AG04450 (cell line): Measurements from ENCODE around the gene NPL. TPM values are rescaled to one million over a fixed set of nuclear protein-coding genes. Genes with fewer than 3 reads are reported as not detected.
A peak's percentile ranks its signal among the peaks of the same experiment; 100 is the strongest.

Experiments used
- CTCF ChIA-PET: fragments of 300-600, 350-600 bp; formaldehyde crosslinking; extraction: SDS; loops from one replicate; lab custom pipeline; 2022; ENCODE audit warnings: antibody characterized with exemption, inconsistent platforms; lab: Charles Lee
- POLR2A ChIA-PET: fragments of 350-600 bp; formaldehyde crosslinking; extraction: SDS; loops from one replicate; lab custom pipeline; 2021; ENCODE audit warnings: antibody characterized with exemption, inconsistent platforms; lab: Yijun Ruan, JAX
- DNase-seq: peaks from one replicate; pipeline ENCODE4 v3.0.0-alpha.2; 2011; ENCODE audit warnings: low read depth, low spot score
- H3K27ac ChIP-seq: one replicate; pipeline ENCODE4 v1.5.1; 2012; ENCODE audit warnings: low read depth, low read length, control low read depth
- H3K27me3 ChIP-seq: one replicate; pipeline ENCODE4 v1.6.0; 2012; ENCODE audit warnings: low read length; ENCODE audit not compliant: control insufficient read depth, insufficient read depth
- H3K4me3 ChIP-seq: 2 replicates; pipeline ENCODE4 v1.5.1; 2011; ENCODE audit warnings: mild to moderate bottlenecking, low read depth, low read length, control low read depth
- H3K9me3 ChIP-seq: 2 replicates; pipeline ENCODE4 v1.5.1; 2012; ENCODE audit warnings: low read length; ENCODE audit not compliant: control insufficient read depth, insufficient read depth
- polyA plus RNA-seq: library from polyadenylated mRNA; depleted of rRNA; stranded (reverse); fragments of >200 nt; gene quantifications from 2 replicates; pipeline ENCODE4 v1.2.3, GENCODE V29; 2011
- TF ChIP-seq, protein P1 (sequence below): IDR thresholded peaks from 2 replicates; pipeline ENCODE4 v1.5.1; 2011; ENCODE audit warnings: low read depth, low read length, control low read depth, inconsistent platforms

Gene NPL
- polyA plus RNA-seq, 1 experiment: 0.55 TPM

DNA sequence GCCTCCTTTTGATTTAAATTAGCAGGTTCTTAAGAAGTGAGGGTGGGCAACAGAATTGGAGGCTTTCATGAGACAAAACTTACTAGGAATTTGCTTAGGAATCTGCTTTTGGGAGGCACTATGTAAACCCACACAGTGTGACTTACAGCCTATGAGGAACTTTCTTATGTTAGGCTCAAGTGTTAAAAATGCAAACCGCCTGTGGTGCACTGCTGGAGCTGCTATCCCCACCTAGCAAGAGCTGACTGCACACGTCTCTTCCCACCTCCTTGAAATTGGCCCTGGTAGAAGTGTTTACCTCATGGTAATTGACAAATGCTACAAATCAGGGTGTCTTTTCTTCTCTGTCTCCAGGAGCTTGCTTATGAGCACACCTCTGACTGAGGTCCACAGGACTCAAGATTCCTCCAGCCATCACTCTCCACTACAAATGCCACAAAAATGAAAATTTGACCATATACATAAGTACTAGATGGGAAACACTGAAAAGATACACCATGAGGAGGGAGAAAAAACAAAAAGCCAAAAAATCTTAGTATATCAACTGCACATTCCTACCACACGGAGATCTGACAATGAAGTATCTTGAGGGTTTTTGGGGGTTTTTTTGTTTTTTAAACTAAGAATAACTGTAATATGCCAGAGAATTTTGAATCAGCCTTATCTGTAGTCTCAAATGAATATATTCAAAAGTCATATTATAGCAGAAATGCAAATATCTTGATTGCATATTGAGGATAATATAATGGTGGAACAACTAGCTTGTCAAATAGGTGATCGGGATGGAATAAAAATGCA is 18.2 kb upstream of the NPL start:
- H3K27ac ChIP-seq: no peak overlapping the region
- TF ChIP-seq, protein P1, sequence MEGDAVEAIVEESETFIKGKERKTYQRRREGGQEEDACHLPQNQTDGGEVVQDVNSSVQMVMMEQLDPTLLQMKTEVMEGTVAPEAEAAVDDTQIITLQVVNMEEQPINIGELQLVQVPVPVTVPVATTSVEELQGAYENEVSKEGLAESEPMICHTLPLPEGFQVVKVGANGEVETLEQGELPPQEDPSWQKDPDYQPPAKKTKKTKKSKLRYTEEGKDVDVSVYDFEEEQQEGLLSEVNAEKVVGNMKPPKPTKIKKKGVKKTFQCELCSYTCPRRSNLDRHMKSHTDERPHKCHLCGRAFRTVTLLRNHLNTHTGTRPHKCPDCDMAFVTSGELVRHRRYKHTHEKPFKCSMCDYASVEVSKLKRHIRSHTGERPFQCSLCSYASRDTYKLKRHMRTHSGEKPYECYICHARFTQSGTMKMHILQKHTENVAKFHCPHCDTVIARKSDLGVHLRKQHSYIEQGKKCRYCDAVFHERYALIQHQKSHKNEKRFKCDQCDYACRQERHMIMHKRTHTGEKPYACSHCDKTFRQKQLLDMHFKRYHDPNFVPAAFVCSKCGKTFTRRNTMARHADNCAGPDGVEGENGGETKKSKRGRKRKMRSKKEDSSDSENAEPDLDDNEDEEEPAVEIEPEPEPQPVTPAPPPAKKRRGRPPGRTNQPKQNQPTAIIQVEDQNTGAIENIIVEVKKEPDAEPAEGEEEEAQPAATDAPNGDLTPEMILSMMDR: peak; percentile 29; the same call in 1 of the 2 replicates
- H3K9me3 ChIP-seq: no peaks in the 10 kb centered on the region
- no peak overlapping the region for H3K4me3 ChIP-seq
- DNase-seq: no peak
- peaks cover 4% of the 10 kb centered on the region for H3K27me3 ChIP-seq
- CTCF ChIA-PET: interaction anchor here (0.6 to 1.8 kb wide), 3 partner anchors 148 to 170 kb away, joined by 3 read pairs; no protein-coding TSS in a partner anchor
- POLR2A ChIA-PET: no interaction called here

- H3K4me3 ChIP-seq: no peak overlapping the region
- POLR2A ChIA-PET: no interaction called here
- TF ChIP-seq, protein P1: no peak
- H3K9me3 ChIP-seq: no peaks in the 10 kb centered on the region
- H3K27me3 ChIP-seq: peaks cover 4% of the 10 kb centered on the region
- no peak overlapping the region for H3K27ac ChIP-seq
- CTCF ChIA-PET: interaction anchor here (1.4 kb wide), 1 partner anchor 176 kb away, joined by 3 read pairs; no protein-coding TSS in a partner anchor
- DNase-seq: no peak
Observed at GRCh38 chr1:182777386-182777785, 12.2 kb upstream of the NPL start.

GRCh38 chr1:182778862-182779261 is 10.7 kb upstream of the NPL start:
- Histone ChIP-seq H3K27ac (no peak overlapping the region), H3K4me3 (no peak overlapping the region), H3K27me3 (no peaks in the 10 kb centered on the region), H3K9me3 (no peaks in the 10 kb centered on the region)
- ChIA-PET CTCF (no interaction called here), POLR2A (no interaction called here)
- TF ChIP-seq, protein P1: no peak
- no peak for DNase-seq

GRCh38 chr1:182779530-182779929 is 10.0 kb upstream of the NPL start:
- Histone ChIP-seq H3K9me3 (no peaks in the 10 kb centered on the region), H3K27me3 (no peaks in the 10 kb centered on the region), H3K27ac (no peak overlapping the region), H3K4me3 (no peak overlapping the region)
- TF ChIP-seq, protein P1: no peak
- CTCF ChIA-PET: interaction anchor here (1.0 to 1.3 kb wide), 2 partner anchors 180 to 184 kb away, joined by 3 to 4 read pairs; no protein-coding TSS in a partner anchor
- DNase-seq: no peak
- POLR2A ChIA-PET: no interaction called here
